MM.1S (cell line): ENCODE data around the gene DNPEP.

Experiments used
- DNase-seq: peaks from one replicate; pipeline ENCODE4 v3.0.0-alpha.2; 2015
- H2AFZ ChIP-seq: fragments of 300-600 bp; sonication (generic); 2 replicates; pipeline ENCODE4 v1.6.0; 2016; ENCODE audit warnings: antibody characterized with exemption, low read length
- H3F3A ChIP-seq: fragments of 300-600 bp; sonication (generic); 2 replicates; pipeline ENCODE4 v1.6.1; 2016; ENCODE audit warnings: mild to moderate bottlenecking, antibody characterized with exemption, low read length, moderate library complexity, mixed read lengths; ENCODE audit not compliant: insufficient read depth
- H3K27ac ChIP-seq: fragments of 300-600 bp; sonication (generic); 2 replicates; pipeline ENCODE4 v1.5.1; 2016; ENCODE audit warnings: mild to moderate bottlenecking, low read length
- H3K27me3 ChIP-seq: fragments of 300-600 bp; sonication (generic); replicated peaks from 2 replicates; pipeline ENCODE4 v1.6.0; 2016; ENCODE audit warnings: low read length; ENCODE audit not compliant: insufficient read depth
- H3K36me3 ChIP-seq: fragments of 300-600 bp; sonication (generic); replicated peaks from 2 replicates; pipeline ENCODE4 v1.6.1; 2016; ENCODE audit warnings: mild to moderate bottlenecking, low read length, mixed read lengths; ENCODE audit not compliant: insufficient read depth
- H3K4me1 ChIP-seq: fragments of 300-600 bp; sonication (generic); 2 replicates; pipeline ENCODE4 v1.6.1; 2016; ENCODE audit warnings: low read length, mixed read lengths
- H3K4me2 ChIP-seq: fragments of 300-600 bp; sonication (generic); 2 replicates; pipeline ENCODE4 v1.6.0; 2016; ENCODE audit warnings: low read depth, low read length
- H3K4me3 ChIP-seq: fragments of 300-600 bp; sonication (generic); 2 replicates; pipeline ENCODE4 v1.5.1; 2016; ENCODE audit warnings: low read length, mixed read lengths
- H3K79me2 ChIP-seq: fragments of 300-600 bp; sonication (generic); 2 replicates; pipeline ENCODE4 v1.6.1; 2016; ENCODE audit warnings: mixed run types, low read length, mixed read lengths
- H3K9ac ChIP-seq: fragments of 300-600 bp; sonication (generic); 2 replicates; pipeline ENCODE4 v1.6.1; 2016; ENCODE audit warnings: low read length, mixed read lengths
- H3K9me2 ChIP-seq: fragments of 300-600 bp; sonication (generic); replicated peaks from 2 replicates; pipeline ENCODE4 v1.6.1; 2016; ENCODE audit warnings: mild to moderate bottlenecking, low read length, mixed read lengths; ENCODE audit not compliant: insufficient read depth
- H3K9me3 ChIP-seq: fragments of 300-600 bp; sonication (generic); replicated peaks from 2 replicates; pipeline ENCODE4 v1.6.1; 2016; ENCODE audit warnings: mild to moderate bottlenecking, low read length, mixed read lengths; ENCODE audit not compliant: insufficient read depth
- H4K20me1 ChIP-seq: fragments of 300-600 bp; sonication (generic); 2 replicates; pipeline ENCODE4 v1.6.1; 2016; ENCODE audit warnings: mild to moderate bottlenecking, low read length, moderate library complexity, mixed read lengths; ENCODE audit not compliant: insufficient read depth
- EZH2 ChIP-seq: fragments of 300-600 bp; sonication (generic); optimal IDR thresholded peaks from 2 replicates; pipeline ENCODE3; 2017; ENCODE audit warnings: low read depth, mild to moderate bottlenecking, antibody characterized with exemption, low read length, mixed read lengths
- EZH2phosphoT487 ChIP-seq: fragments of 300-600 bp; sonication (generic); IDR thresholded peaks from 2 replicates; pipeline ENCODE4 v1.6.1; 2018; ENCODE audit warnings: antibody characterized with exemption, low read length
- TF ChIP-seq, protein P1 (sequence below): fragments of 300-600 bp; sonication (generic); IDR thresholded peaks from 2 replicates; pipeline ENCODE4 v1.5.1; 2016; ENCODE audit warnings: antibody characterized with exemption, low read length, mixed read lengths

Gene DNPEP

DNA sequence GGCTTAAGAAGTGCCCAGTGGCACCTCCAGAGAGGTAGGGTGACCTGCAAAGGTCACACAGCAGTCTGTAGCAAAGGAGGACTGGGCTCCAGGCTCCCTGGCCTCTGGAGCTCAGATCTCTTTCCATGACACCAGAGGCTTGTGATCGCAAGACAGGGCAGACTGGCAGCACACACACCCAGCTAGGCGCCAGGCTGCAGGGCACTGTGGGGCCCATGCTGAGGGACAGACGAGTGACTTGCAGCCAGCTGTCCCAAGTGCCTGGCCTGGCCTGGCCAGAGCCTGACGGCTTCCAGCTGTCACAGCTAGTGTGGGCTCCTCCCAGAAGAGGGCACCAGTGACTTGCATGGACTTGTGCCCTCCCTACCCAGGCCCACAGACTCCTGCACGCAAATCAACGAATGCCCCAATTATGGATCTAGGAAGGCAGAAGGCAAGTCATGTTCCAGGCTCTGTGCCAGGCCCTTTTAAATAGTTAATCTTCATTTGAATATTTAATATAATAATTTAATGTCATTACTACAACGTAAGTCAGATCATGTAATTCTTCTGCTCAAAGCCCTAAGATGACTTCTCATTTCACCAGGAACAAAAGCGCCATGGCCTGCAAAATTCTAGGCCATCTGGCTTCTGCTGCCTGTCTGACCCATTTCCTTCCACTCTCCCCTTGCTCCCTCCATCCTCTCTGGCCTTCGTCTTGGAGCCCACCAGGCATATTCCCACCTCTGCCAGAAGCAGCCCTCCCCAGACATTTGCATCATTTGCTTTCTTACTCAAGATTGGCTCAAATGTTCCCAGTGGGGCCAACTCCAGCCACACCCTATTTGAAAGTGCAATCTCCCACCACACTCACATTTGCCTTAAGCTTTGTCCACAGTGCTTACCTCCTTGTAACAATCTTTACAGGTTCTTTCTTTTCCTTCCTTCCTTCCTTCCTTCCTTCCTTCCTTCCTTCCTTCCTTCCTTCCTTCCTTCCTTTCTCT lies 43.2 kb upstream of the DNPEP start:
- Histone ChIP-seq H3F3A (no peaks in the 10 kb centered on the region), H3K27me3 (peaks cover 35% of the 10 kb centered on the region), H3K9me2 (no peaks in the 10 kb centered on the region), H3K9me3 (no peaks in the 10 kb centered on the region), H3K79me2 (no peaks in the 10 kb centered on the region), H3K4me3 (no peak overlapping the region), H3K9ac (no peak overlapping the region), H2AFZ (no peak overlapping the region), H3K27ac (no peak overlapping the region), H4K20me1 (no peaks in the 10 kb centered on the region), H3K36me3 (no peaks in the 10 kb centered on the region), H3K4me1 (no peaks in the 10 kb centered on the region), H3K4me2 (no peak overlapping the region)
- TF ChIP-seq, protein P1, sequence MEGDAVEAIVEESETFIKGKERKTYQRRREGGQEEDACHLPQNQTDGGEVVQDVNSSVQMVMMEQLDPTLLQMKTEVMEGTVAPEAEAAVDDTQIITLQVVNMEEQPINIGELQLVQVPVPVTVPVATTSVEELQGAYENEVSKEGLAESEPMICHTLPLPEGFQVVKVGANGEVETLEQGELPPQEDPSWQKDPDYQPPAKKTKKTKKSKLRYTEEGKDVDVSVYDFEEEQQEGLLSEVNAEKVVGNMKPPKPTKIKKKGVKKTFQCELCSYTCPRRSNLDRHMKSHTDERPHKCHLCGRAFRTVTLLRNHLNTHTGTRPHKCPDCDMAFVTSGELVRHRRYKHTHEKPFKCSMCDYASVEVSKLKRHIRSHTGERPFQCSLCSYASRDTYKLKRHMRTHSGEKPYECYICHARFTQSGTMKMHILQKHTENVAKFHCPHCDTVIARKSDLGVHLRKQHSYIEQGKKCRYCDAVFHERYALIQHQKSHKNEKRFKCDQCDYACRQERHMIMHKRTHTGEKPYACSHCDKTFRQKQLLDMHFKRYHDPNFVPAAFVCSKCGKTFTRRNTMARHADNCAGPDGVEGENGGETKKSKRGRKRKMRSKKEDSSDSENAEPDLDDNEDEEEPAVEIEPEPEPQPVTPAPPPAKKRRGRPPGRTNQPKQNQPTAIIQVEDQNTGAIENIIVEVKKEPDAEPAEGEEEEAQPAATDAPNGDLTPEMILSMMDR, result no peak
- TF ChIP-seq EZH2 (no peak), EZH2phosphoT487 (no peak)
- no peak for DNase-seq

DNA sequence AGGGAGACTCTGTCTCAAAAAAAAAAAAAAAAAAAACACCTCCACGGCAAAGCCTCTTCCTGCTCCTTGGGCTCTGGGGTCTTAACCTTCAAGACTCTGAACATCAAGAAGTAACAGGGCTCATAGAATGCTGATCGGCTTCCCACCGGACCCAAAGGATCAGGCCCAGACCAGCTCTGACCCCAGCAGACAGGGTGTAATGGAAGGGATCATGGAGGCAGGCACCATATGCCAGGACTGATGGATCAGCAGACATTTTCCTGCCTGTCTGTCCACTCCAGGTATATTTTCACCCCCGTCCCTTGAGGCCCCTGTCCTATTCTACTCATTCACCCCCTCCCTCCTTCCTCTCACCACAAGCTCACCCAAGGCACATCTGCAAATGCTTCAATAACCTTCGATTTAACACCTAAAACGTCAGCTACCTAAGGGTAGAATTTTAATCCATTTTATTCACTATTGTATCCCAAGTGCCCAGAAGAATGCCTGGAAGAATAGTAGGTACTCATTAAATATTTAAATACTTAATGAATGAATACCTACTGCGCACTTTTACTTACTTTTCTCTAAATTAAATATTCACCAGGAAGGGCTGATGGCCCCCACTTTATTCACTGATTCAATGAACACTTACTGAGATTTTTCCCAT lies 42.4 kb upstream of the DNPEP start:
- H3K9me3 ChIP-seq, result no peaks in the 10 kb centered on the region
- H3K4me1 ChIP-seq, result no peaks in the 10 kb centered on the region
- DNase-seq, result no peak
- H3K27me3 ChIP-seq, result peaks cover 34% of the 10 kb centered on the region
- H3K4me2 ChIP-seq, result no peak overlapping the region
- H4K20me1 ChIP-seq, result no peaks in the 10 kb centered on the region
- H3K4me3 ChIP-seq, result no peak overlapping the region
- TF ChIP-seq EZH2 (no peak), EZH2phosphoT487 (no peak)
- TF ChIP-seq, protein P1, result no peak
- H3K36me3 ChIP-seq, result no peaks in the 10 kb centered on the region
- H3K79me2 ChIP-seq, result no peaks in the 10 kb centered on the region
- H3F3A ChIP-seq, result no peaks in the 10 kb centered on the region
- H2AFZ ChIP-seq, result no peak overlapping the region
- no peak overlapping the region for H3K9ac ChIP-seq
- H3K9me2 ChIP-seq, result no peaks in the 10 kb centered on the region
- no peak overlapping the region for H3K27ac ChIP-seq

DNA sequence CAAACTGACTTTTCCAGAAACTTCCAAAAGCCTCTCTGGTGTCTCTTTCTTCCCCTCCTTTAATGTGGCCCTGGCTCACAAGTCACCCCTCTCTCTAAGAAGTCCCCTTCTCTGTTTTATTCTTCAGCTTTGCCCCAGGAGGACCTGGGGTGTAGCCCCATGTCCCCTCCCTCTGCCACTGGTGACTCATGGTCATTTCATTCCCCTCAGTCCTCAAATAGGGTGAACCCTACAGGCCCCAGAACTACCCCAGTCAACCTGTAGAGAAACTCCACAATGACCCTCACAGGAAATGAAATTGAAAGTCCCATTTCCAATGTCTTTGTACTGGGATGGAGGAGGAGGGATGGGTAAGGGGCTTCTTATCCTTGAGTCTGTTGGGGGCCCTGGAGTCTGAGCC lies 40.8 kb upstream of the DNPEP start:
- Histone ChIP-seq H2AFZ (no peak overlapping the region), H3K79me2 (no peaks in the 10 kb centered on the region), H3K9ac (no peak overlapping the region), H3K27me3 (peaks cover 33% of the 10 kb centered on the region), H4K20me1 (no peaks in the 10 kb centered on the region), H3K27ac (no peak overlapping the region), H3K4me1 (no peaks in the 10 kb centered on the region), H3F3A (no peaks in the 10 kb centered on the region), H3K9me3 (no peaks in the 10 kb centered on the region), H3K36me3 (no peaks in the 10 kb centered on the region), H3K4me3 (no peak overlapping the region), H3K9me2 (no peaks in the 10 kb centered on the region), H3K4me2 (no peak overlapping the region)
- DNase-seq, result no peak
- TF ChIP-seq, protein P1, result no peak
- TF ChIP-seq EZH2, result no peak
- no peak for TF ChIP-seq EZH2phosphoT487
